Measurements from ENCODE around the gene PPP2R3C.
"Not testable (repeated sequence)": the region's sequence is repeated elsewhere in the genome, so short reads cannot be mapped to it uniquely, and the experiment has no call there.

Gene PPP2R3C

GRCh38 chr14:35123388-35123703 is 1.6 kb upstream of the PPP2R3C start:
- DNase-seq, result no peak

- DNase-seq, result no peak
Measured at GRCh38 chr14:35122696-35123387, 1.1 kb upstream of the PPP2R3C start.

- DNase-seq, result no peak
Measured at GRCh38 chr14:35121026-35121886, 534 bp downstream of the PPP2R3C start.

- DNase-seq, result no peak
Measured at GRCh38 chr14:35117112-35117511, 4.7 kb downstream of the PPP2R3C start.

GRCh38 chr14:35116242-35116641 is 5.5 kb downstream of the PPP2R3C start:
- no peak for DNase-seq

GRCh38 chr14:35114036-35114435 is 7.8 kb downstream of the PPP2R3C start:
- DNase-seq, result no peak

- DNase-seq, result no peak
Measured at GRCh38 chr14:35113308-35113950, 8.4 kb downstream of the PPP2R3C start.

GRCh38 chr14:35112641-35113040 is 9.1 kb downstream of the PPP2R3C start:
- DNase-seq, result no peak

- DNase-seq, result no peak
Measured at GRCh38 chr14:35107866-35108265, 13.9 kb downstream of the PPP2R3C start.

- DNase-seq, result not testable (repeated sequence)
Measured at GRCh38 chr14:35094645-35095044, 27.1 kb downstream of the PPP2R3C start.

GRCh38 chr14:35088514-35088913 is 33.3 kb downstream of the PPP2R3C start:
- DNase-seq, result no peak

GRCh38 chr14:35085441-35085840 is 36.3 kb downstream of the PPP2R3C start:
- DNase-seq, result no peak

- DNase-seq, result no peak
Measured at GRCh38 chr14:35083530-35084150, 38.1 kb downstream of the PPP2R3C start.

GRCh38 chr14:35079742-35080141 is 42.0 kb downstream of the PPP2R3C start:
- no peak for DNase-seq

GRCh38 chr14:35078082-35078481 is 43.7 kb downstream of the PPP2R3C start:
- DNase-seq, result no peak

GRCh38 chr14:35073486-35073885 is 48.3 kb downstream of the PPP2R3C start:
- DNase-seq, result no peak

- DNase-seq, result no peak
Measured at GRCh38 chr14:35072226-35072625, 49.6 kb downstream of the PPP2R3C start.

GRCh38 chr14:35068238-35069012 is 53.4 kb downstream of the PPP2R3C start:
- no peak for DNase-seq

GRCh38 chr14:35065731-35066130 is 56.1 kb downstream of the PPP2R3C start:
- not testable (repeated sequence) for DNase-seq

- not testable (repeated sequence) for DNase-seq
Measured at GRCh38 chr14:35061113-35061791, 60.5 kb downstream of the PPP2R3C start.

- DNase-seq, result no peak
Measured at GRCh38 chr14:35052637-35053036, 69.2 kb downstream of the PPP2R3C start.

GRCh38 chr14:35051796-35052195 is 70.0 kb downstream of the PPP2R3C start:
- no peak for DNase-seq

Measured in NCI-H1436 (cell line).